ENCODE measurements around the gene PSMC1.
A peak's percentile ranks its signal among the peaks of the same experiment; 100 is the strongest.
"Not testable (repeated sequence)": the region's sequence is repeated elsewhere in the genome, so short reads cannot be mapped to it uniquely, and the experiment has no call there.

The PSMC1 gene

GRCh38 chr14:90256354-90257131 is at the start of gene PSMC1:
Gene PSMC1, plus strand, starts transcription at chr14:90256553. Its CDS starts 45 bp downstream, at chr14:90256598.
- DNase-seq: peak; percentile 71

DNA sequence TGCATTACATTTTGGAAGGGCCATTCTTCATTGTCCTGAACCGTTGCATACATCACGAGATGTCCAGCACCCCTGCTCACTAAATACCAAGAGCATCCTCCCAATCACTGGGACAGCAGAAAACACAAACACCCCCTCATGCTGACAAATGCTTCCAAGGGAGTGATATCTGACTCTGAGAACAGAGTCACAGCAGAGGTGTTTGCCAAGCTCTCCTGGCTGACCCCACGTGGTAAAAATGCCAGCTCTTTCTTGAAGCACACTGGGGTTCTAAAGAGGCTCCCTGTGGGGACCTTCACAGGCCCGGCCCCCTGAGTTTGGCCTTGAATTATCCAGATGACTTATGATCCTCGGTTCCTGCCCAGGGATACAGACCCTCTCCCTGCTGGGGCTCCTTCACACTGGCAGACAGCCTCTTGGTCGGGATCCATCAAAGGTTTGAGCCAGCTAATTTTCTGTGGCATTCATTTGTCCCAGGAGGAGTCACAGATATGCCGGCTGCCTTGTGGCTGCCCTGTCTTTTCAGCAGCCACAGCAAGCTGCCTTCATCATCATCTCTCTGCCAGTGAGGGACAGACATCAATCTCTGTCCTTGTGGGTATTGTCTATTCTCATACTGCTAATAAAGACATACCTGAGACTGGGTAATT is 43.1 kb upstream of the PSMC1 start:
- no peak for DNase-seq

- no peak for DNase-seq
These were observed 27.9 kb upstream of the PSMC1 start for GRCh38 chr14:90228478-90228877.

DNA sequence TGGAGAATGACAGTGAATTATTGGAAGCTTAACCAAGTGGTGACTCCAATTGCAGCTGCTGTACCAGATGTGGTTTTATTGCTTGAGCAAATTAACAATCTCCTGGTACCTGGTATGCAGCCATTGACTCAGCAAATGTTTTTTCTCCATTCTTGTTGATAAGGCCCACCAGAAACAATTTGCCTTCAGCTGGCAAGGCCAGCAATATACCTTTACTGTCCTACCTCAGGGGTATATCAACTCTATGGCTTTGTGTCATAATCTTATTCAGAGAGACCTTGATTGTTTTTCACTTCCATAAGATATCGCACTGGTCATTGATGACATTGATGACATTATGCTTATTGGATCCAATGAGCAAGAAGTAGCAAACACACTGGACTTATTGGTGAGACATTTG is 26.4 kb upstream of the PSMC1 start:
- DNase-seq: not testable (repeated sequence)

GRCh38 chr14:90235179-90235976 is 21.0 kb upstream of the PSMC1 start:
- DNase-seq: peak; percentile 52

- DNase-seq: no peak
These were observed 17.2 kb upstream of the PSMC1 start for GRCh38 chr14:90239139-90239538.

DNA sequence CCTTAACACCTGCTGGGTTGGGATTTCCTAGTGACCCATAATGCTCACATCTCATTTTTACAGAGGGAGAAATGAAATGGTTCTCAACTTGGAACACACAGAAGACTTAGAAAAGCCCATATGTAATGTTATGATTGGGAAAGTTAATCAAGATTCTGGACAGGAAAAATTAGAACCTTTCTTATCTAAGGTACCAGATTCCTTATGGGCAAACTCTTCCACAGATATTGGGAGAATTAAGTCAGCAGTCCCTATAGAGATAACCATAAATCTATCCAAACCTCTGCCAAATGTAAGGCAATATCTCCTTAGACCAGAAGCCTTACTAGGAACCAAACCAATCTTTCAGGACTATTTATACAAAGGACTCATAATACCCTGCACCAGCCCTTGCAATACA is 13.9 kb upstream of the PSMC1 start:
- no peak for DNase-seq

- no peak for DNase-seq
These were observed 9.4 kb upstream of the PSMC1 start for GRCh38 chr14:90246936-90247335.

DNA sequence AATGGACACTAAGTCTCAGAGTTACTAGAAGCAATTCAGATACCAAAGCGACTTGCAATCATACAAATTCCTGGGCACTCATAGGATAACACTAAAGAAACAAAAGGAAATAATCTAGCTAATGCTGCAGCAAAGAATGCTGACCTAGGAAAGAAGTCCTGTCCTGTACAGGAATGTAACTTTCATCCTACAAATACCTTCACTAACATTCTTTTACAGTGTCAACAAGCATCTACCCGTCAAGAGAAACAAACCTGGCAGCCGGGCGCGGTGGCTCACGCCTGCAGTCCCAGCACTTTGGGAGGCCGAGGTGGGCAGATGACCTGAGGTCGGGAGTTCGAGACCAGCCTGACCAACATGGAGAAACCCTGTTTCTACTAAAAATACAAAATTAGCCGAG is 8.9 kb upstream of the PSMC1 start:
- not testable (repeated sequence) for DNase-seq

GRCh38 chr14:90248594-90248993 is 7.8 kb upstream of the PSMC1 start:
- no peak for DNase-seq

DNA sequence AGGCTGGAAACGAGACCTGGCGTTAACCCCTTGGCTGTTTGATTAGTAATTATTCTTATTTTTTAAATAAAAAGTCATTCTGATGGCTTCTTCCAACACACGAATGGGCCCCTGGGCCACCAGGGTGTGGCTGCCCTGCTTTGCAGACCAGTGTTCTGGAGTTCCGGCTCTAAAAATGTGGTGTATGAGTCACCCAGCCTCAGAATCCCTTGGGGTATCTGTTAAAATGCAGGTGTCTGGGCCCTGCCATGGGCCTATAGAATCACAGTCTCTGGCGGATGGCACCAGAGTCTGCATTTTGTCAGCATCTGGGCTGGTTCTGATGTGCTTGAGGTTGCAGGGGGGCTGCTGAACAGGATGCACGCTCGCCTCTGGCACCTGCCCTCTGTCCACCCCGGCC is 2.5 kb upstream of the PSMC1 start:
- DNase-seq: no peak

- no peak for DNase-seq
These were observed 482 bp upstream of the PSMC1 start for GRCh38 chr14:90255871-90256270.

- DNase-seq: no peak
These were observed 7.5 kb downstream of the PSMC1 start for GRCh38 chr14:90263748-90264449.

- DNase-seq: no peak
These were observed 10.2 kb downstream of the PSMC1 start for GRCh38 chr14:90266441-90267154.

GRCh38 chr14:90268420-90268819 is 12.1 kb downstream of the PSMC1 start:
- no peak for DNase-seq

- no peak for DNase-seq
These were observed 16.2 kb downstream of the PSMC1 start for GRCh38 chr14:90272523-90272922.

GRCh38 chr14:90273532-90273931 is 17.2 kb downstream of the PSMC1 start:
- DNase-seq: no peak

- no peak for DNase-seq
These were observed 17.7 kb downstream of the PSMC1 start for GRCh38 chr14:90274019-90274418.

DNA sequence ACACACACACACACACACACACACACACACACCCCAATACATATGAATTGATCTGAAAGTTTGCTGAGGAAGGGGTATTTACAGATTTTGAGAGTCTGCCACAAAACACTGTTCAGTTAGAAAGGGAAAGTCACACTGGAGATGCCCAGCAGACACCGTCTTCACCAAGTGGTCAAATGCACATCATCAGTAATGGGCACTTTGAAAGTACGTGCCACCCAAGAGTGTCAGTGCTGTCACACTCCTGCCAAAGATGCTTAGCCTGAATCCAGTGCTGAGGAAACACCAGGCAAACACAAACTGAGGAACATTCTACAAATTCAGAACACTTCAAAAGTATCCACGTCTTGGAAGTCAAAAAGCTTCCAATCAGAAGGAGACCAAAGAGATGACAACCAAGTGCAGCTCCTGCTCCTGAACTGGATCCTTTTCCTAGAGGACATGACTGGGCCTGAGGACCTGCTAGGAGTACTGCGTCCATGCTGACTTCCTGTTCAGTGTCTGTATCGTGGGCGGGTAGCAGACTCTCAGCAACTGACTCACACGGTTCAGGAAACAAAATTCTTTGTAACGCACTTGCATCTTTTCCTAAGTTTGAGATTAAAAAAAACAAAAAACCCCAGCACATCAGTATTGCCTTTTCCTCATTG is 18.6 kb downstream of the PSMC1 start:
- no peak for DNase-seq

DNA sequence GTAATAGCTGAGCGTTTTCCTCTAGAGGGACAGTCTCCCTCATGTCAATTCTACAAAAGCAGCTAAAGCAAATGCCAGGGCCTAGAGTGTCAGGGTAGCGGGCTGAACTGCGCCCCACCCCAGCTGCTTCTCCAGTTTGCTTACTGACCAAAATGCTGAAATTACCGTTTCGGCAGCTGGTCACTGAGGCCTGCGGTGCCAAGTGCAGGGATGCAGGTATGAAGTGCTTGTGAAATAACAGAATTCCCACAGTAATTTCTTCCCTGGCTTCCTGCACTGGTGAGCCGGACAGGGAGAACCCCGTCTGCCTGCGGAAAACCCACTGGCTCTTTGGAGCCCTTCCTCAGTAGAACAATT is 19.1 kb downstream of the PSMC1 start:
- DNase-seq: no peak

DNA sequence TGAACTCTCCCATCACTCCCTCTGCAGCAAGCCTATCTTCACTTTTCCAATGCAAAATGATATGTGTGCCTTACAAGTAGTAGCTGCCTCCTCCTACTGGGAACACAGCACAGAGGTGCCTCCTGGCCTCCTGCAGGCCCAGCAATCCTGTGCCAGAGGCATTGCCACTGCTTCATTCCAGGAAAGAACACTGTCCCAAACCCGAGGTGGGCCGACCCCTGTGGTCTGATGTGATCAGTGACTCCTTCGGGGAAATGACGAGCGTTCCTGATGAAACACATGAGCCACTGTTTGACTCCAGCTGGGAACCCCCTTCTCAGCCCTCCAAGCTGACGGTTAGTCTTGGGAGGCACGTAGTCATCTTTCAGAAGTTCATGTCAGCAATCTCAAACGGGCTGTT is 19.5 kb downstream of the PSMC1 start:
- DNase-seq: no peak
